ENCODE data around the gene HSPA12B. TPM values are rescaled to one million over a fixed set of nuclear protein-coding genes. Genes with fewer than 3 reads are reported as not detected.

Gene HSPA12B
- total RNA-seq, 1 experiment from 2014 or later: 2.7 TPM

GRCh38 chr20:3796477-3797225 lies 64.2 kb downstream of the HSPA12B start:
- peaks cover 42 to 54% of the 10 kb centered on the region in 2 experiments for H3K4me1 Mint-ChIP-seq
- no peak for DNase-seq

More at GRCh38 chr20:3796477-3797225, 64.2 kb downstream of the HSPA12B start:
- H3K79me1 ChIP-seq (ENCODE audit: insufficient read depth, low read depth, low read length, poor library complexity, severe bottlenecking): no peaks in the 10 kb centered on the region
- H2BK15ac ChIP-seq (ENCODE audit: low read depth, low read length): no peak overlapping the region
- no peak overlapping the region for H3K56ac ChIP-seq (ENCODE audit: insufficient read length, low read depth, low read length)
- H3K27me3 ChIP-seq (ENCODE audit: insufficient read depth, low read length): no peaks in the 10 kb centered on the region
- no peaks in the 10 kb centered on the region; the same call in 1 of the 2 replicates for H3K4me1 ChIP-seq (ENCODE audit: insufficient read depth, low read length)
- Mint-ChIP-seq H3K36me3 (ENCODE audit: insufficient read depth in 1 of 3, low read depth in 3 of 3) (peaks cover 8 to 13% (median 13%) of the 10 kb centered on the region in 3 experiments; a peak in 5 of 7 replicates), H3K4me3 (peak overlapping the region; percentile 73 to 92), H3K27me3 (ENCODE audit: low read depth) (peaks cover 19% of the 10 kb centered on the region), H3K9me3 (no peaks in the 10 kb centered on the region), H3K27ac (peak overlapping the region in 1 of 3 experiments; percentile 23; a peak in 1 of 7 replicates)
- no peak overlapping the region for H2BK120ac ChIP-seq (ENCODE audit: low read depth, low read length, poor library complexity, severe bottlenecking)
- H3K23me2 ChIP-seq (ENCODE audit: insufficient read length, low read depth, low read length, poor library complexity, severe bottlenecking): peaks cover 19% of the 10 kb centered on the region
- H3K4ac ChIP-seq (ENCODE audit: low read depth, low read length): no peak overlapping the region
- no peaks in the 10 kb centered on the region for H4K20me1 ChIP-seq (ENCODE audit: control insufficient read depth, insufficient read depth, insufficient read length)
- no peak overlapping the region for H3T11ph ChIP-seq (ENCODE audit: low read length)
- H2AFZ ChIP-seq (ENCODE audit: low read length): no peak overlapping the region
- no peak overlapping the region for H4K5ac ChIP-seq (ENCODE audit: insufficient read length, low read depth, low read length)
- no peaks in the 10 kb centered on the region for H3K79me2 ChIP-seq (ENCODE audit: insufficient read depth, low read length)
- no peak overlapping the region for H4K91ac ChIP-seq (ENCODE audit: insufficient read length, low read depth, low read length)
- H3K14ac ChIP-seq (ENCODE audit: insufficient read depth, low read length): no peak overlapping the region
- H3K9me3 ChIP-seq (ENCODE audit: control insufficient read depth, low read depth, low read length): no peaks in the 10 kb centered on the region
- no peak overlapping the region for H2AK5ac ChIP-seq (ENCODE audit: insufficient read length, low read length)
- no peak overlapping the region for H3K18ac ChIP-seq (ENCODE audit: insufficient read length, low read depth, low read length)
- no peak overlapping the region for H3K9ac ChIP-seq (ENCODE audit: extremely low read depth, insufficient read length, low read length)
- peak overlapping the region; percentile 35 for H3K4me2 ChIP-seq (ENCODE audit: insufficient read depth, insufficient read length, low read length)
- no CpG with 5 or more reads among the region's 33 CpGs for WGBS (ENCODE audit: extremely low coverage, insufficient read length, low lambda C conversion rate)
- H2BK20ac ChIP-seq (ENCODE audit: low read depth, low read length, poor library complexity, severe bottlenecking): no peak overlapping the region
- no peak for TF ChIP-seq CTCF (conservative IDR thresholded peaks at IDR 0.05)
- no peak overlapping the region for H3K23ac ChIP-seq (ENCODE audit: insufficient read length, low read depth, low read length)
- no peak overlapping the region for H2BK12ac ChIP-seq (ENCODE audit: insufficient read length, low read depth, low read length)
- no peak overlapping the region for H2BK5ac ChIP-seq (ENCODE audit: insufficient read length, low read length)
- no peak overlapping the region for H3K27ac ChIP-seq (ENCODE audit: insufficient read length, low read depth, low read length)
- no peak overlapping the region for H4K8ac ChIP-seq (replicated peaks; ENCODE audit: insufficient read length, low read depth, low read length)

Data from H9 (cell line).